AG04450 (cell line): Measurements from ENCODE around the gene SPRED2. TPM values are rescaled to one million over a fixed set of nuclear protein-coding genes. Genes with fewer than 3 reads are reported as not detected.

Experiments used
- CTCF ChIA-PET: fragments of 300-600, 350-600 bp; formaldehyde crosslinking; extraction: SDS; loops from one replicate; lab custom pipeline; 2022; ENCODE audit warnings: antibody characterized with exemption, inconsistent platforms; lab: Charles Lee
- POLR2A ChIA-PET: fragments of 350-600 bp; formaldehyde crosslinking; extraction: SDS; loops from one replicate; lab custom pipeline; 2021; ENCODE audit warnings: antibody characterized with exemption, inconsistent platforms; lab: Yijun Ruan, JAX
- DNase-seq: peaks from one replicate; pipeline ENCODE4 v3.0.0-alpha.2; 2011; ENCODE audit warnings: low read depth, low spot score
- H3K27ac ChIP-seq: one replicate; pipeline ENCODE4 v1.5.1; 2012; ENCODE audit warnings: low read depth, low read length, control low read depth
- H3K27me3 ChIP-seq: one replicate; pipeline ENCODE4 v1.6.0; 2012; ENCODE audit warnings: low read length; ENCODE audit not compliant: control insufficient read depth, insufficient read depth
- H3K4me3 ChIP-seq: 2 replicates; pipeline ENCODE4 v1.5.1; 2011; ENCODE audit warnings: mild to moderate bottlenecking, low read depth, low read length, control low read depth
- H3K9me3 ChIP-seq: 2 replicates; pipeline ENCODE4 v1.5.1; 2012; ENCODE audit warnings: low read length; ENCODE audit not compliant: control insufficient read depth, insufficient read depth
- polyA plus RNA-seq: library from polyadenylated mRNA; depleted of rRNA; stranded (reverse); fragments of >200 nt; gene quantifications from 2 replicates; pipeline ENCODE4 v1.2.3, GENCODE V29; 2011
- TF ChIP-seq, protein P1 (sequence below): IDR thresholded peaks from 2 replicates; pipeline ENCODE4 v1.5.1; 2011; ENCODE audit warnings: low read depth, low read length, control low read depth, inconsistent platforms

SPRED2 gene
- polyA plus RNA-seq, 1 experiment = 18.6 TPM

DNA sequence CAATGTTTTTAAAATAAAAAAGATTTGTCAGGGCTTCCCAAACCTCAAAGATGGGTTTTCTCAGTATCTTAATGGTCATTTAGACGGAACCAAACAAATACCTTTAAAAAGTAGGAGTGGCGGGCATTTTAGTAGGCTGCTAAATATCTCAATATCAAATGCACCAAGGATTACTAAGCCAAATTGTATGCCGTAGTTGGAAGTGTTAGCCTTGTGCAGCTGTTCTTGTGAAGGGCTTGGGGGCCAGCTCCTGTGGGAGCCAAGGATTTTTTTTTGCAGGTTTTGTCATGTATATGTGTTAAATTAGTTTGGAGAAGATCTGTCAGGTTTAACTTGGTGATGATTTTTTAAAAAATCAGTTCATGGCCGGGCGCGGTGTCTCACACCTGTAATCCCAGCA is 152.6 kb downstream of the SPRED2 start:
- Histone ChIP-seq H3K4me3 (no peak overlapping the region), H3K27me3 (no peaks in the 10 kb centered on the region), H3K27ac (no peak overlapping the region), H3K9me3 (no peaks in the 10 kb centered on the region)
- ChIA-PET CTCF (interaction anchor here (6.0 kb wide), 1 partner anchor 14 kb away, joined by 45 read pairs; no protein-coding TSS in a partner anchor), POLR2A (interaction anchor here (0.7 kb wide), 2 partner anchors 21 to 1262 kb away, joined by 3 read pairs; no protein-coding TSS in a partner anchor)
- no peak for DNase-seq
- TF ChIP-seq, protein P1, sequence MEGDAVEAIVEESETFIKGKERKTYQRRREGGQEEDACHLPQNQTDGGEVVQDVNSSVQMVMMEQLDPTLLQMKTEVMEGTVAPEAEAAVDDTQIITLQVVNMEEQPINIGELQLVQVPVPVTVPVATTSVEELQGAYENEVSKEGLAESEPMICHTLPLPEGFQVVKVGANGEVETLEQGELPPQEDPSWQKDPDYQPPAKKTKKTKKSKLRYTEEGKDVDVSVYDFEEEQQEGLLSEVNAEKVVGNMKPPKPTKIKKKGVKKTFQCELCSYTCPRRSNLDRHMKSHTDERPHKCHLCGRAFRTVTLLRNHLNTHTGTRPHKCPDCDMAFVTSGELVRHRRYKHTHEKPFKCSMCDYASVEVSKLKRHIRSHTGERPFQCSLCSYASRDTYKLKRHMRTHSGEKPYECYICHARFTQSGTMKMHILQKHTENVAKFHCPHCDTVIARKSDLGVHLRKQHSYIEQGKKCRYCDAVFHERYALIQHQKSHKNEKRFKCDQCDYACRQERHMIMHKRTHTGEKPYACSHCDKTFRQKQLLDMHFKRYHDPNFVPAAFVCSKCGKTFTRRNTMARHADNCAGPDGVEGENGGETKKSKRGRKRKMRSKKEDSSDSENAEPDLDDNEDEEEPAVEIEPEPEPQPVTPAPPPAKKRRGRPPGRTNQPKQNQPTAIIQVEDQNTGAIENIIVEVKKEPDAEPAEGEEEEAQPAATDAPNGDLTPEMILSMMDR = no peak

GRCh38 chr2:65278531-65278981 is 153.8 kb downstream of the SPRED2 start:
- H3K27me3 ChIP-seq = no peaks in the 10 kb centered on the region
- no peak for DNase-seq
- TF ChIP-seq, protein P1 = no peak
- ChIA-PET POLR2A (no interaction called here), CTCF (interaction anchor here (1.3 to 6.0 kb wide), 3 partner anchors 13 to 275 kb away, joined by 4 to 45 read pairs (median 10); no protein-coding TSS in a partner anchor)
- H3K4me3 ChIP-seq = no peak overlapping the region
- no peak overlapping the region for H3K27ac ChIP-seq
- H3K9me3 ChIP-seq = no peaks in the 10 kb centered on the region

- no peak for DNase-seq
- Histone ChIP-seq H3K4me3 (no peak overlapping the region), H3K27ac (no peak overlapping the region), H3K27me3 (no peaks in the 10 kb centered on the region), H3K9me3 (no peaks in the 10 kb centered on the region)
- POLR2A ChIA-PET = no interaction called here
- CTCF ChIA-PET = interaction anchor here (1.3 to 6.0 kb wide), 4 partner anchors 11 to 275 kb away, joined by 4 to 45 read pairs (median 7); no protein-coding TSS in a partner anchor
- TF ChIP-seq, protein P1 = peak; percentile 37
Observed at GRCh38 chr2:65277791-65278483, 154.5 kb downstream of the SPRED2 start.

DNA sequence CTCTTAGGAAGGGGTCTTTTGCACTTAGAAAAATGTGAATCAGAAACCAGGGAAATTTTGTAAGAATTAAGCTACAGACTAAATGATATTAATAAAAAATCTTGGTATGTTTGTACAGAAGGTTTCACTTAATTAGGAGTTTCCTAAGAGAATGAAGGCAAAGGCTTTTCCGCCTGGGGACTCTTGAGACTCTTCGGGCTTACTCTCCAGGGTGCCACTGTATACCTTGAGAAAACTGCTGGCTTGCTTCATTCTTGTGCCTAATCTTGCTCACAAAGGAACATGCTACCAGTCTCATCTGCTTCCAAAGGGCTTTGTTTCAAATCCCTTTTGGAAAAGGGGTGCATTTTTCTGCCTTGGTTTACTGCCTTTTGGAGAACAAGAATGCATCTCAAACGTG is 155.3 kb downstream of the SPRED2 start:
- CTCF ChIA-PET = interaction anchor here (0.6 to 6.0 kb wide), 5 partner anchors 10 to 297 kb away, joined by 3 to 45 read pairs (median 10); no protein-coding TSS in a partner anchor
- Histone ChIP-seq H3K4me3 (no peak overlapping the region), H3K27ac (no peak overlapping the region), H3K9me3 (no peaks in the 10 kb centered on the region), H3K27me3 (no peaks in the 10 kb centered on the region)
- TF ChIP-seq, protein P1 = no peak
- POLR2A ChIA-PET = no interaction called here
- DNase-seq = no peak

- TF ChIP-seq, protein P1 = no peak
- H3K27me3 ChIP-seq = no peaks in the 10 kb centered on the region
- no peaks in the 10 kb centered on the region for H3K9me3 ChIP-seq
- H3K4me3 ChIP-seq = no peak overlapping the region
- H3K27ac ChIP-seq = no peak overlapping the region
- POLR2A ChIA-PET = interaction anchor here (0.5 kb wide), 1 partner anchor 154 kb away, joined by 3 read pairs; no protein-coding TSS in a partner anchor
- CTCF ChIA-PET = interaction anchor here (0.6 to 6.0 kb wide), 6 partner anchors 10 to 297 kb away, joined by 3 to 45 read pairs (median 7); no protein-coding TSS in a partner anchor
- DNase-seq = no peak
Observed at GRCh38 chr2:65276609-65277008, 155.8 kb downstream of the SPRED2 start.
